Adipocyte (in vitro differentiated cells): ENCODE results near the gene ERVFRD-1.
A peak's percentile ranks its signal among the peaks of the same experiment; 100 is the strongest.

Source experiments
- DNase-seq: peaks from one replicate; pipeline ENCODE4 v3.0.0-alpha.2; 2015; ENCODE audit warnings: low read depth
- H3K27me3 ChIP-seq: replicated peaks from 2 replicates; pipeline ENCODE4 v1.7.0; 2013; ENCODE audit warnings: mild to moderate bottlenecking, low read length, moderate library complexity; ENCODE audit not compliant: control insufficient read depth, insufficient read depth
- H3K36me3 ChIP-seq: 2 replicates; pipeline ENCODE4 v1.7.0; 2013; ENCODE audit warnings: low read length, mild to moderate bottlenecking, moderate library complexity; ENCODE audit not compliant: control insufficient read depth, insufficient read depth, severe bottlenecking
- H3K4me1 ChIP-seq: 2 replicates; pipeline ENCODE4 v1.7.0; 2013; ENCODE audit warnings: mild to moderate bottlenecking, low read length, moderate library complexity; ENCODE audit not compliant: control insufficient read depth, insufficient read depth
- H3K4me3 ChIP-seq: 2 replicates; pipeline ENCODE4 v1.7.0; 2013; ENCODE audit warnings: mild to moderate bottlenecking, low read length, moderate library complexity
- H3K9ac ChIP-seq: 2 replicates; pipeline ENCODE4 v1.7.0; 2013; ENCODE audit warnings: mild to moderate bottlenecking, low read length, moderate library complexity
- H3K9me3 ChIP-seq: 2 replicates; pipeline ENCODE4 v1.7.0; 2013; ENCODE audit warnings: mild to moderate bottlenecking, low read length, moderate library complexity; ENCODE audit not compliant: control insufficient read depth

The ERVFRD-1 gene

GRCh38 chr6:11085758-11086435 is 25.6 kb downstream of the ERVFRD-1 start:
- DNase-seq: peak; percentile 51
- H3K9me3 ChIP-seq: no peaks in the 10 kb centered on the region
- H3K36me3 ChIP-seq: no peaks in the 10 kb centered on the region
- H3K27me3 ChIP-seq: no peaks in the 10 kb centered on the region
- H3K9ac ChIP-seq: no peak overlapping the region
- no peak overlapping the region for H3K4me3 ChIP-seq
- no peaks in the 10 kb centered on the region for H3K4me1 ChIP-seq

- Histone ChIP-seq H3K36me3 (no peaks in the 10 kb centered on the region), H3K9me3 (no peaks in the 10 kb centered on the region), H3K27me3 (no peaks in the 10 kb centered on the region), H3K9ac (no peak overlapping the region), H3K4me1 (no peaks in the 10 kb centered on the region), H3K4me3 (no peak overlapping the region)
- no peak for DNase-seq
Measured at GRCh38 chr6:11083956-11084355, 27.6 kb downstream of the ERVFRD-1 start.

GRCh38 chr6:11083491-11083890 is 28.0 kb downstream of the ERVFRD-1 start:
- no peaks in the 10 kb centered on the region for H3K27me3 ChIP-seq
- H3K36me3 ChIP-seq: no peaks in the 10 kb centered on the region
- H3K4me1 ChIP-seq: no peaks in the 10 kb centered on the region
- H3K4me3 ChIP-seq: no peak overlapping the region
- DNase-seq: peak; percentile 11
- H3K9ac ChIP-seq: no peak overlapping the region
- no peaks in the 10 kb centered on the region for H3K9me3 ChIP-seq

DNA sequence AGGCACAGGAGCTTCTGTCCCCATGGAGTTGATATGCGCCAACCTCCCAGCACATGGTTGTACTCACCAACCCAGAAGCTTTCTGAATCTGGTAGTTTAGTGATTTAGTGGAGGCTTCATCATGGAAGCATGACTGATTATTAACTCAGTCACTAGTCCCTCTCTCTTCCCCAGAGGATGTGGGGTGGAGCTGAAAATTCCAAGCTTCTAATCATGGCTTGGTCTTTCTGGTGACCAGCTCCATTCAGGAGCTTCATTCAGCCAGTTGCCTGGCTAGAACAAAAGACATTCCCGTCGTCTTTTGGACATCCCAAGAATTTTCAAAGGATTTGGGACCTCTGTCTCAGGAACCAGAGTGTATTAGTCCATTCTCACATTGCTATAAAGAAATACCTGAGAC is 31.2 kb downstream of the ERVFRD-1 start:
- Histone ChIP-seq H3K4me1 (no peaks in the 10 kb centered on the region), H3K9me3 (no peaks in the 10 kb centered on the region), H3K27me3 (no peaks in the 10 kb centered on the region), H3K9ac (no peak overlapping the region), H3K36me3 (no peaks in the 10 kb centered on the region), H3K4me3 (no peak overlapping the region)
- no peak for DNase-seq

DNA sequence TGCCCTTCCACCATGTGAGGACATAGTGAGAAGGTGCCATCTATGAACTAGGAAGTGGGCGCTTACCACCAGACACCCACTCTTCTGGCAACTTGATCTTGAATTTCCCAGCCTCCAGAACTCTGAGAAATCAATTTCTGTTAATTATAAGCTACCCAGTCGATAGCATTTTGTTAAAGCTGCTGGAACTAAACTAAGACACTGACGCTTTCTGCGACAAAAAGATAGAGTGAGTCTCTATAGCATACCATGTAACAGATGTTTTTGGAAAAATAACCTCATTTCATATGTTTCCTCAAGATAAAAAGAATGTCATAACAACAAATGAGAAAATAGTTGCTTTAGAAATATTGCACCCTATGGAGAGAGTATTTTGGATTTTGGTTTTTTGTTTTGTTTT is 33.3 kb downstream of the ERVFRD-1 start:
- no peak for DNase-seq
- H3K36me3 ChIP-seq: no peaks in the 10 kb centered on the region

DNA sequence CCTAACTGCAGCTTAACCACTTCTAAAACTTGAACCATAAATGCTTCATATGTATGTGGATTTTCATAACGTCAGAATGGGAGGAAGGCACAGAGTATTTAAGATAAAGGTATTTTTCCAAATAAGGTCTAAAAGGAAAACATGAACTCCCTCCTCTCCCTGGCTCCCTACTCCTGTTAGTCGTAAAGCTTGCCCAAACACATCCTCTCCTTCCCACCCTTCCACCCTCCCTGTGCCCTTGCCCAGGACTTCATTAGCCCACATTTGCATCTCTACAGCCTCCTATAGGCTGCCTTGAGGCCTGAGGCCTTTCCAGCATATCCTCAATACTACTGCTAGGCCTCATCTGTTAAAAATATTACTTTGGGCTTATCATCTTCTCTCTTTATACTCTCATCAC is 35.0 kb downstream of the ERVFRD-1 start:
- H3K9me3 ChIP-seq: no peaks in the 10 kb centered on the region
- no peak for DNase-seq
- no peaks in the 10 kb centered on the region for H3K36me3 ChIP-seq
- no peaks in the 10 kb centered on the region for H3K27me3 ChIP-seq
- no peak overlapping the region for H3K4me3 ChIP-seq
- no peaks in the 10 kb centered on the region for H3K4me1 ChIP-seq
- no peak overlapping the region for H3K9ac ChIP-seq

More for the DNA sequence above, 33.3 kb downstream of the ERVFRD-1 start:
- H3K9me3 ChIP-seq: no peaks in the 10 kb centered on the region
- H3K27me3 ChIP-seq: no peaks in the 10 kb centered on the region
- no peak overlapping the region for H3K4me3 ChIP-seq
- H3K4me1 ChIP-seq: no peaks in the 10 kb centered on the region
- H3K9ac ChIP-seq: no peak overlapping the region

- no peak overlapping the region for H3K4me3 ChIP-seq
- no peak overlapping the region for H3K9ac ChIP-seq
- H3K36me3 ChIP-seq: no peaks in the 10 kb centered on the region
- no peaks in the 10 kb centered on the region for H3K9me3 ChIP-seq
- no peaks in the 10 kb centered on the region for H3K4me1 ChIP-seq
- no peak for DNase-seq
- no peaks in the 10 kb centered on the region for H3K27me3 ChIP-seq
Measured at GRCh38 chr6:11072101-11072500, 39.4 kb downstream of the ERVFRD-1 start.

DNA sequence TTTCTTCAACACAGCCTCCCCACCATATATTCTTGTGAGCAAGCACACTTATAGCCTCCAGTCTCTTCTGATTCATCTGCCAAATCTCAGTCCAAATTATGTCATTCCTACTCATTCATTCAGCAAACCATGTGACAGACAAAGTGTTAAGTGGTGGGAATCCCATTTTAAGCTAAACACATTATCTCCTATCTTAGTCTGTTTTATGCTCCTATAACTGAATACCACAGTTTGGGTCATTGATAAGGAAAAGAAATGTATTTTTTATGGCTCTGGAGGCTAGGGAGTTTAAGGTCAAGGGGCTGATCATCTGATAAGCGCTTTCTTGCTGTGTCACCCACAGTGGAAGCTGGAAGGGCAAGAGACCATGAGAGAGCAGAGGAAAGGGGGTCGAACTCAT is 41.8 kb downstream of the ERVFRD-1 start:
- no peak for DNase-seq

DNA sequence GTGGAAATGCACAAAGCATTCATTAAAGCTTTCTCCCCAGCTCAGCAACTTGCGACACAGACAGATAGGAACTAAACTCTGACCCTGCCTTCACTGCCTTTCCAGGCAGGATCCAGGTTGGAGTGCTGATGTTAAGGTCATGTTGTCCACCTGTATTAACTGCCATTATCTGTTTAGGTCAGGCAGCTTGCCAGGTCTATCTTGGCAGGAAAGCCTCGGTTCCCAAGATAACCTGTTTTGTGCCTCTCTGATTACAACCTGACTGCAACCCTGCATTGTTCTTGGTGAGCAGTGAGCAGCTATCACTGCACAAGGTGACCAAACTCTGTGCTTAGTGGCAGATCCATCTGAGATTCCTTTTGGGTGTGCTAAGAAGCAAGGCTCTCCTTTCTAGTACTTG is 44.2 kb downstream of the ERVFRD-1 start:
- no peaks in the 10 kb centered on the region for H3K27me3 ChIP-seq
- no peaks in the 10 kb centered on the region for H3K9me3 ChIP-seq
- DNase-seq: no peak
- H3K4me1 ChIP-seq: no peaks in the 10 kb centered on the region
- no peaks in the 10 kb centered on the region for H3K36me3 ChIP-seq
- H3K4me3 ChIP-seq: no peak overlapping the region
- no peak overlapping the region for H3K9ac ChIP-seq

More for the DNA sequence above, 41.8 kb downstream of the ERVFRD-1 start:
- H3K9me3 ChIP-seq: no peaks in the 10 kb centered on the region
- H3K4me1 ChIP-seq: no peaks in the 10 kb centered on the region
- no peak overlapping the region for H3K9ac ChIP-seq
- no peaks in the 10 kb centered on the region for H3K27me3 ChIP-seq
- H3K36me3 ChIP-seq: no peaks in the 10 kb centered on the region
- no peak overlapping the region for H3K4me3 ChIP-seq

DNA sequence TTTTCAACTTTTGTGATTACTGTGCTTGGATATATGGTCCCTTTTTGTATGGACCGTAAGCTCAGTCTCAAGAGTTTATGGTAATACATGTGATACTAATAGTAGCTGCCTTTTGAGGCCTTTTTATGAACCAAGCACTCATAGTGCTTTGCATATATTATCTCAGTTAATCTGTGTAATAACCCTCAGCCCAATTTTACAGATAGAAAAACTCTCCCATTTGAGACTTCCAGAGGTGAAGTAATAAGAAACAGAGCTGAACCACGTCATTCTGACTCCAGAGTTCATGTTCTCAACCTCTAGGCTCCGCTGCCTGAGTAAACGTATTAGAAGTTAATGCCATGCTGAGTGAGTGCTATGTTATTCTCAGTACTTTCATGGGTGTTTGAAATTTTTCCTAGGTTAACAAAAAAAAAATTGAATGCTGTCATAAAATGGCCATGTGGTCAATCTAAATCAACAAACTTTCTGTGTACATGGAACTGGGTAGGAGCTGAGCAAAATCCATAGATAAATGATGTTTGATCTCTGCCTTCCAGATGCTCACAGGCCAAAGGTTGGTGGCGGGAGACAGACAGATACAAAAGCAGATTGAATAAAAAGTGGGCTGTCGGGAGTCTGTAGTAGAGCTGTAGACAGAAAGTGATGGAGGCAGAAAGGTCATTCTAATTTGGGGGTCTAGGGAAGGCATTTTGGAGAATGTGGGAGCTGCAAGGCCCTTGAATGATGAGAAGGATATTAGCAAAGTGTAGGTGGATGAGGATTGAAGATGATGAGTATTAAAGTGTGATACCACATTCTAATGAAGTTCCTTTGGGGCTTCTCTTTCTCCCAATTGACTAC is 44.8 kb downstream of the ERVFRD-1 start:
- no peak for DNase-seq
- Histone ChIP-seq H3K4me1 (no peaks in the 10 kb centered on the region), H3K9me3 (no peaks in the 10 kb centered on the region), H3K36me3 (no peaks in the 10 kb centered on the region), H3K9ac (no peak overlapping the region), H3K27me3 (no peaks in the 10 kb centered on the region), H3K4me3 (no peak overlapping the region)

DNA sequence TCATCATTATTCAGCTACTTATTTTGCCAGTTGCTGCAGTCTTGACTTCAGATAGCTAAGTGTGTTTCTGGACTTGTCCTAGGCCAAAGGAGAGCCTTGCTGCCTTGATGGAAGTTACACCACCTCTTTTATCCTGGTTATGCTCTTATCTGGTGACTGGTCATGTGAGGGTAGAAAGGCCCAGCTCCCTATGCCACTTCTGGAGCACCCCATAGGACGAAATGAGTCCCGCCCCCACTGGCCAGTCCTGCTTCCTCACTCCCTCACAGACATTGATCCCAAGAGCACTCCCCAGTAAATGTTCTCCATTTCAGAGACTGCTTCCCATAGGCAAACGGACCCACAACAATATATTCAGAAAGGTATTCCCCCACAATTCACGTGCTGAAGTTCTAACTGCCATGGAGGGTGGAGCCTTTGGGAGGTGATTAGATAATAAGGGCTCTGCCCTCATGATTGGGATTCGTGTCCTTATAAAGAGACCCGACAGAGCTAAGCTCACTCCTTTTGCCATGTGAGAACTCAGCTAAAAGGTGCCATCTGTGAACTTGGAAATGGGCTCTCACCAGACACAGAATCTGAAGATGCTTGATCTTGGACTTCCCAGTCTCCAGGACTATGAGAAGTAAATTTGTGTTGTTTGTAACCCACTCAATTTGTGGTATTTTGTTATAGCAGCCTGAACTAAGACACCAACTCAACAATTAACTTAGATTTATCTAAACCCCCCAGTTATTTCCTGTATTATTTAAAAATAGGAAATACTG is 45.9 kb downstream of the ERVFRD-1 start:
- H3K36me3 ChIP-seq: no peaks in the 10 kb centered on the region
- H3K9me3 ChIP-seq: no peaks in the 10 kb centered on the region
- H3K4me1 ChIP-seq: no peaks in the 10 kb centered on the region
- no peak for DNase-seq
- H3K9ac ChIP-seq: no peak overlapping the region
- H3K27me3 ChIP-seq: no peaks in the 10 kb centered on the region
- H3K4me3 ChIP-seq: no peak overlapping the region
